Stromal cell of bone marrow (primary cell): ENCODE results near the gene ARL4C.
A peak's percentile ranks its signal among the peaks of the same experiment; 100 is the strongest.

Experiments
- DNase-seq: peaks from one replicate; pipeline ENCODE4 v3.0.0-alpha.2; 2012; ENCODE audit warnings: low read depth

Gene ARL4C

DNA sequence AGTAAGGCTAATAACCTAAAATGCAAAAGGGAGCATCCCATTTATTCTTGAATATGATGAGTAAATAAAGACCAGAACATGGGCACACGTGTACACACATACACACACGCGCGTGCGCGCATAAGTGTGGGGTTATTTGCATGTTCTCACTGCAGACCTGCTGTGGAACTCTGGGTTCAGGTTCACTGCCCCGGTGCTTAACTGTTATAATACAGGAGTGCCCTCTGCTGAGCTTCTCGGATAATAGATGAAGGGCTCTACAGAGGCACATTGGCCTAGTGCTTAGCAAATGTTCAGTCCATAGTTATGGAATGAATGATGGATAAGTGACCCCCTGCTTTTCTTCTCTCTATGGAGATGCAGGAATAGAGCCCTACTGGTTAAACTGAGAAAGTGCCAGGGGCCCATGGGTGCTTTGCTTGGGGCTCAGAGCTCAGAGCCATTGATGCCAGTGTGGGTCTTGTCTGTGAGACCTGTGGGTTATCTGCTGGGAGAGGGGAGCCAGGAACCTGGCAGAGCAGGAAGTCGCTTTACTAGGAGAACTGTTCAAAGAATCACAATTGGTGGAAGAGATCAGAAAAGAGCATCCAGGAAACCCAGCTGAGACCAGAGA is 3.6 kb upstream of the ARL4C start:
- peak; percentile 53 for DNase-seq

DNA sequence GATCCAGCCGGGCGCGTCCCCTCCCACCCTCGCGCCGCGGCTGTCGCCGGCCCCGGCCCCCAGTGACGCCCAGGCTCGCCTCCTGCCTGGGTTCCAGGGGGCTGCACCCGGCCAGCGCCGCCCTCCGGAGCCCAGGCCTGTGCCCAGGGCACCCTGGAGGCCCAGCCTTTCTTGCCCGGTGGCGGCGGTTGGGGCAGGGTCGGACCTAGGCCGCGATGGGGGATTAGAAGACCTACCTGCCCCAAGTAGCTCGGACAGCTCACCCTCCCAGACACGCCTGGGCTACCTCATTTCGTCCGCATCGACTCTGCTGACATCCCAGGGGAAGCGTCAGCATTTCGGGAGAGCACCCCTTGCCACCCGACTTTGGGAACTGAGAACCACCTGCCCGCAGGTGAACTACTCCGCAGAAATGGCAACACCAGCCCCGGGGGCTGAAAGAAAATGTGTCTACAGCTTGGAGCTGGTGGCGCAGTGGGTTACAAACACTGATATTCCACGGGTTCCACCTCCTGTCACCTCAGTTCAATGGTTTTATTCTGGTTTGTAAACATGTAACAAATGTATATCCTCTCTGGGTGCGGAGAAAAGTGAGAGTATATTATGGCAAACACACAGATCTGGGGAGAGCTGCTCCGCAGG is 834 bp upstream of the ARL4C start:
- DNase-seq: no peak

DNA sequence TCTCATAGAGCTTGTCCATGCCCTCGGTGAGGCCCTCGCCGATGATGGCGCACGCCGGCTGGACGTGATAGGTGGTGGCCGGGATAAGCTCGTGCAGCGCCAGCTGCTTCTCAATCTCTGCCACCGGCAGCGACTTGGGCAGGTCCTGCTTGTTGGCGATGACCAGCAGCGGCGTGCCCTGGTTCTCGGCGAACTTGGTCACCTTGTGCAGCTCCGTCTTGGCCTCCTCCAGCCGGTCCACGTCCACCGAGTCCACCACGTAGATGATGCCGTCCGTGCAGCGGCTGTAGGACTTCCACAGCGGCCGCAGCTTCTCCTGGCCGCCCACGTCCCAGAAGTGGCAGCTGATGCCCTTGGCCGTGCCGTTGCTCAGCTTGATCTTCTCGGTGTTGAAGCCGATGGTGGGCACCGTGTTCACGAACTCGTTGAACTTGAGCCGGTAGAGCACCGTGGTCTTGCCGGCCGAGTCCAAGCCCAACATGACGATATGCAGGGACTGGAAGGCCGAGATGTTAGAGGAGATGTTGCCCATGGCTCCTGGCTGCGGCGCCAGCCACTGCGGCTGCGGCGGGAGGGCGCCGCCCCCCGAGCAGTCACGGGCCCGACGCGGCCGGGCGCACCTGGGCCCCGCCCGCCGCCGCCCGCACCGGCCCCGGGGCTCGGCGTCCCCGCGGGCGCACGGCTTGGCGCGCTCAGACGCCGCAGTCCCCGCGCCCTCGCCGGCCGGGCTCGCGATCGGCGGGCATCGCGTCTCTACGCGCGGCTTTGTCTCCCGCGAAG is 636 bp downstream of the ARL4C start:
- DNase-seq: no peak

GRCh38 chr2:234495251-234496054 is 1.4 kb downstream of the ARL4C start:
- no peak for DNase-seq

DNA sequence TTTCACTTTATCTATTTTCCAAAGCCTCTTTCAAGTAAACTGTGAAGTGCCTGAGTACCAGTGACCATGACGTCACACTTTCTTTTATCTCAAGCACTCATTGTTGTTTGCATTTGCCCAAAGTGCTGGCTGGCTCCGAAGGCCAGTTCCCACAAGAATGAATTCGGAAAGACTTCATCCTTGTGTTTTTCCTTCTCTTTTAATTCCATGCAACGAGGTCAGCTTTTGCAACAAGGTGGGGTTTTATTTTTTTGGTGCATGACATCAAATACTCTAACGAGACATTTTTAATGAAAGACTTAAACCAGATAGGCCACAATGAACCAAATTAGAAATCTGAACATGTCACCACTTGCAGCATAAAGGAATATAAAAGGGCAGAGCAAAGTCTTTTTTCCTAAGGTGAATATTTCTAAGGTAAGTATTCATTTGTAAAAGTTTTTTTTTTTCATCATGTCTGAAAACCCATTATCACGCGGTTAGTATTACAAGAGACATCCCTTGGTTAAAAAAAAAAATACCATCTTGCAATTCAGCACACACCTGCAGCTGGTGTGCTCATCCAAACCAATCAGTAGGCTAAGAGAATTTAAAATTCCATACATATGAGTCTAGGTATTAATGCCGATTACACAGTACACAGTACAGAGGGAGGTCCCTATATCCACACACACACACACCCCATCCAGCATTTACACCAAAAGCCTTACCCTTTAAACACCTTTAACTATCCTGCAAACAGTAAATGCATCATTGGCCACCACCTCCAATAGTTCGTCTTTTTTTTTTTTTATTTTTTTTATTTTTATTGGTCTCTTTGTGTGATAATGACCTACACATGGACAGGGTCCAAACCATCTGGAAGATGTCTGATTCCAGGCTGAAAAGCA is 2.3 kb downstream of the ARL4C start:
- no peak for DNase-seq

DNA sequence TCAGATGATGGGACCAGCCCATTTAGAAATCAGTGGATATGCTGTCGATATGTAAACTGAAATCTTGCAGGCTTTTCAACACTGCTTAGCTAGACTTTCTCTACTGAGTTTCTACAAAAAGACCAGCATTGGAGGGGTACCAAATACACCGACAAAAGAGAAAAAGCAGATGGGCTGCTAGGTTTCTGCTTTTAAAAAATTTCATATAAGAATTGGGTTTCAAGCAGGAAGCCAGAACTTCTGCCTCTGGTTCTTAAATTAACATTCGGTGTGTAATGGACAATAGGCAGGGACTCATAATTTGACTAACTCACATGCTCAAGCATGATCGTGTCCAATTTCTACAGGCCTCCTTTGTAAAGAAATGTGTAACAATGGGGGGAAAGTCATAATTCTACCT is 3.1 kb downstream of the ARL4C start:
- DNase-seq: no peak

DNA sequence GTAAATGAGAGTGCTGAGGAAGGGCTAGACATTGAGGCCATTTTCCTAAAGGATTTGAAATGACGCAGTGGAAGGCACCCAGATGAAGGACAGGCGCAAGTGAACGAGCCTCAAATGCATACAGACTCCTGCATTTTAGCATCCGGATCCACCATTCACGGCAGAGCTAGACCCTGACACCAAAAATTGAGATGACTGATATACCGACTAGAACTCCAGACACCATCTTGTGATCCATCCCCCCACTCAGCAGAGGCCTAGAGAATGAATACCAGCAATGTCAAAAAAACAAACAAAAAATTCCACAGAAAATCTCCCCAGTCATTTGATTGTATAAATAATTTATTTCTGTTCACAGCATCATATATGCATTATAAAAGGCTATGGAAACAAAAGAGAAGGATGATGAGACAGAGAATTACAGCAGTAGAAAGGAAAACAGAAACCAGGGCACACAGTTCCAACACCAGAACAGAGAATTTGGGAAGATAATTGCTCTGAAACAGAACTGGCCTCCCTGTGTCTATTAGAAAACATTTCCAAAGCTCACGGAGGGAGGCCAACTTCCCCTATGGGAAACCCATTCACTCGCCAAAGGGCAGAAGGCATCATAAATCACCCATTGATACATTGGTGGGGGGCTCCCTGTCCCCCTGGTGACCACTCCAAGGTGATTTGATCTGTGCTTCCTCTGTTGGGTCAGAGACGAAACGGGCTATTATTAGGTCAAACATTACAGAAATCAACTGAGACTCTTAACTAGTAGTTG is 4.0 kb downstream of the ARL4C start:
- DNase-seq: no peak

- DNase-seq: no peak
Observed at GRCh38 chr2:234491897-234492296, 5.0 kb downstream of the ARL4C start.

GRCh38 chr2:234491281-234491680 is 5.6 kb downstream of the ARL4C start:
- DNase-seq: no peak

DNA sequence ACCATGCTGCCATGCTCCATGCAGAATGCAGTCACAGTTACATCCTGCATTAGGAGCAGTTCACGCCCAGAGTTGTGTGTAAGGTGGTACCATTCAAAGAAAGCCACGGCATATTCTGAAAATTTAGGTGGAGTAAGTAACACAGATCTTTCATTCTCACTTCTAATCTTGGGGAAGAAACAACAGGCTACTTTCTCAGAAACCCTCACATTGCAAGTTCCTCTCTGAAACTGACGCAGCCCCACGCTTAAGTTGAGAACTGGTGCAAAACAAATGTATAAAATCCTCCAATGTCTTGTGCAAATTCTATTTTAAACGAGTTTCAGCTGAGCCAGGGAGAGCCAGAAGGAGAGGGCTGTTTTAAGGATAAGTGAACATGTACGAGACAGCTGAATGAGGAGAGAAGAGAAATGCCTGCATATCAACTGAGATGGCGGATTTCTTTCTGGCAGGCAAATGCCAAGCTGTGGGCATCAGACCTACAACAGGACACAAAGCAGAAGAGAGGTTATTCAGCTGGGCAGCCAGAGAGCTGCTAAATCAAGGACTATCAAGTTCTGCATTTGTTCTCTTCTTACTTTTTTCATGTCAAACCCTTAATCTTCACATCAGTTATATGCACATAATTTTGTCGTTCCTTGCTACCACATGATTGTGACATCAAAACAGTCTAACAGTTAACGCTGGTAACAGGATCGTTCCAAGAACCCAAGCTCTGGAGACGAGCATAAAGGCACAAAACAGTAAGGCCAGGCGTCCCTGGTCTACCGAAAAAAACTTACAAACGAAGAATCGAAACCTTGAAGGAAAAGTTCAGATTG is 6.4 kb downstream of the ARL4C start:
- DNase-seq: no peak

DNA sequence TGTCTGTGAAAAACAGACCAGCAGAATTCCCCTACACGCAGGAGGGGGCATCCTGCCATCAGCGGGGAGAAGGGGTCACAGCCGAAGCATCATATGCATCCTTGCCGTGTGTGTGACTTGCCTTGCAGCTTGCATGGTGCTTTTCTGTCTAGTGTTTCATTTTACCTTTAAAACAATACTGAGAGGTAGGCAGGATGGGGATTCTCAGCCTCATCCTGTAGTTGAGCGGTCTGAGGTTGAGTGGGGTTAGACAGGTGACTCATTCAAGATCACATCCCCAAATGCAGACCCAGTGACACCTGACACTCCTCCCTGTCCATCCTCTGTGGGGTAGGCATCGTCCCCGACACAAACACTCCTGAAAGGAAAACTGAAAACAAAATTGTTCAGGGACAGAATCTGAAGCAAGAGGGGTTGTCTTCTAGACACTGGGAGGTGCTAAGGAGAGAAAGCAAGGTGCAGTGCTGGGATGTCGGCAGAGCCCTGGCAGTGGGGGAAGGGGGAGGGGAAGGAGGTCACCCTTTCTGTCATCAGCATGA is 7.9 kb downstream of the ARL4C start:
- no peak for DNase-seq

DNA sequence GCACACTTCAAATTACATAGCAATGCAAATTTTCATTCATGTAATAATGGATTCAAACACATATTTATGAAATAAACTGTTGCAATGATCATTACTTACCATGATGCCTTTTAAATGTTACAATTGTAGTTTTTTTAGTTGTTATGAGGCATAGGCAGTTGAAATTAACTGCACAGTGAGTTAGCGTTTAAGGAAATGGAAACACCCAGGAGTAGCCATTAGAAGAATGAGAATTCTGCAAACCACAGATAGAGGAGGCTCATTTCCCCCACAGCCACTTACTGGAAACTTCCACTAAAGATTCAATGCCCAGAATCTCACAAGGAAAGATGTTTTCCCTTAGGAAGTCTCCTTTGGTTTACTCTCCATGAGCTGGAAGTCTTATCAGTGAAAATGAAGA is 8.4 kb downstream of the ARL4C start:
- no peak for DNase-seq

- no peak for DNase-seq
Observed at GRCh38 chr2:234487356-234487755, 9.5 kb downstream of the ARL4C start.

DNA sequence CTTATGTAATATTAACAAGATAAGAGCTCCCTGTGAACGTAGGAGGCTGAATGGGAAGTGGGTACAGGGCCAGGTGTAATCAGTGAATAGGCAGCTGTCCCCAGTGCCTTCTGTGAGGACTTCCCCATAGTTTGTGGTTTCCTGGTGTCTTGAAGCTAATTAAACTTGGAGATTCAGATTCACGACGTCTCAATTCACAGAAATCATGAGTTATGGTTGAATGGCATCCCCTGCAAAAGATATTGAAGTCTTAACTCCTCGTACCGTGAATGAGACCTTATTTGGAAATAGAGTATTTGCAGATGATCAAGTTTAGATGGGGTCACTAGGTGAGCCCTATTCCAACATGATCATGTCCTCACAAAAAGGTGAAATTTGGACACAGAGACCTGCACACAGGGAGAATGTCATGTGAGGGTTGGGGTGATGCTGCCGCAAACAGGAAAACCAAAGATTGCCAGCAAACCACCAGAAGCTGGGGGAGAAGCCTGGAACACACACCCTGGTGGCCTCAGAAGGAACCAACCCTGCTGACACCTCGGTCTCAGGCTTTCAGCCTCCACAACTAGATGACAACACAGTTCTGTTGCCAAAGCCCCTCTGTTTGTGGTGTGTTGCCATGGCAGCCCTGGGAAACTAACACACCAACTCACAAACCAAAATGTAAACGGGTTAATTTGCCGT is 13.2 kb downstream of the ARL4C start:
- DNase-seq: no peak

DNA sequence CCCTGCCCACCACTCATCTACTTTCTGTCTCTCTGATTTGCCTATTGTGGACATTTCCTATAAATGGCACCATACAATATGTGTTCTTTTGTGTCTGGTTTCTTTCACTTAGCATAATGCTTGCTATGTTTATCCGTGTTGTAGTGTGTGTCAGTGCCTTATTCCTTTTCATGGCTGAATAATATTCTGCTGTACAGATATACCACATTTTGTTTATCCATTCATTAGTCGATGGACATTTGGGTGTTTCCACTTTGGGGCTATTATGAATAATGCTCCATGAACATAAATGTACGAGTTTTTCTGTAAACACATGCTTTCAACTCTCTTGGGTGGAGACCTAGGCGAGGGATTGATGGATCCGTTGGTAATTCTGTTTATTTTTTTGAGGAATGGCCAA is 15.6 kb downstream of the ARL4C start:
- no peak for DNase-seq

- no peak for DNase-seq
Observed at GRCh38 chr2:234480337-234480736, 16.5 kb downstream of the ARL4C start.

GRCh38 chr2:234479465-234479864 is 17.4 kb downstream of the ARL4C start:
- no peak for DNase-seq

GRCh38 chr2:234478121-234478858 is 18.6 kb downstream of the ARL4C start:
- no peak for DNase-seq
